CD8-positive, alpha-beta memory T cell (primary cell): Measurements from ENCODE around the gene LCP1. TPM values are rescaled to one million over a fixed set of nuclear protein-coding genes. Genes with fewer than 3 reads are reported as not detected.

Experiments used
- CTCF ChIA-PET: fragments of 350-600 bp; sonication (Branson Sonifier 250); formaldehyde crosslinking; loops from one replicate; lab custom pipeline; 2021; ENCODE audit warnings: antibody characterized with exemption; lab: Charles Lee
- POLR2A ChIA-PET: fragments of 350-600 bp; sonication (Branson Sonifier 250); formaldehyde crosslinking; loops from one replicate; lab custom pipeline; 2021; ENCODE audit warnings: antibody characterized with exemption; lab: Charles Lee
- DNase-seq, 5 donors: peaks; one replicate each; pipeline versions ENCODE4 v3.0.0 to v3.0.0-alpha.2; 2020 to 2022; ENCODE audit warnings: mixed read lengths in 1 of 5
- H3K27ac ChIP-seq: one replicate; pipeline ENCODE4 v1.7.0; 2013; ENCODE audit warnings: low read depth, mild to moderate bottlenecking, low read length, moderate library complexity
- H3K27me3 ChIP-seq: 2 replicates; pipeline ENCODE4 v1.7.0; 2013; ENCODE audit warnings: low read length, mild to moderate bottlenecking; ENCODE audit not compliant: insufficient read depth, poor library complexity, severe bottlenecking
- H3K36me3 ChIP-seq: 2 replicates; pipeline ENCODE4 v1.7.0; 2013; ENCODE audit warnings: mild to moderate bottlenecking, low read length, moderate library complexity; ENCODE audit not compliant: insufficient read depth
- H3K4me1 ChIP-seq: 2 replicates; pipeline ENCODE4 v1.7.0; 2013; ENCODE audit warnings: mild to moderate bottlenecking, low read length, moderate library complexity; ENCODE audit not compliant: insufficient read depth
- H3K4me3 ChIP-seq: 2 replicates; pipeline ENCODE4 v1.7.0; 2013; ENCODE audit warnings: mild to moderate bottlenecking, low read length
- H3K9me3 ChIP-seq: 2 replicates; pipeline ENCODE4 v1.7.0; 2013; ENCODE audit warnings: mild to moderate bottlenecking, low read length
- H3K27ac Mint-ChIP-seq, 8 donors: one replicate each; pipeline ENCODE4 v1.8.0; 2020 to 2021; ENCODE audit warnings: mixed read lengths in 8 of 8, mild to moderate bottlenecking in 6 of 8, inconsistent platforms in 3 of 8, moderate library complexity in 3 of 8
- H3K27me3 Mint-ChIP-seq, 2 donors: one replicate each; pipeline ENCODE4 v1.8.0; 2020 to 2021; ENCODE audit warnings: mixed read lengths in 2 of 2, mild to moderate bottlenecking in 1 of 2, moderate library complexity in 1 of 2
- H3K36me3 Mint-ChIP-seq, 3 donors: one replicate each; pipeline ENCODE4 v1.8.0; 2020 to 2021; ENCODE audit warnings: mixed read lengths in 3 of 3, inconsistent platforms in 1 of 3, mild to moderate bottlenecking in 1 of 3
- H3K4me1 Mint-ChIP-seq, 3 donors: one replicate each; pipeline ENCODE4 v1.8.0; 2020 to 2021; ENCODE audit warnings: mixed read lengths in 3 of 3, inconsistent platforms in 1 of 3, mild to moderate bottlenecking in 1 of 3
- H3K4me3 Mint-ChIP-seq, 7 donors: one replicate each; pipeline ENCODE4 v1.8.0; 2020 to 2021; ENCODE audit warnings: mixed read lengths in 7 of 7, mild to moderate bottlenecking in 6 of 7, moderate library complexity in 4 of 7, inconsistent platforms in 2 of 7
- H3K9me3 Mint-ChIP-seq, 5 donors: one replicate each; pipeline ENCODE4 v1.8.0; 2020 to 2022; ENCODE audit warnings: mixed read lengths in 5 of 5, mild to moderate bottlenecking in 3 of 5, moderate library complexity in 2 of 5, inconsistent platforms in 1 of 5
- polyA plus RNA-seq: library from polyadenylated mRNA; unstranded; fragments of 300-500 nt; fragmentation: Illumina TruSeq; gene quantifications from one replicate; pipeline ENCODE4 v1.2.3, GENCODE V29; 2021
- total RNA-seq, 2 experiments: library from RNA; stranded (reverse); gene quantifications; one replicate each; pipeline ENCODE4 v1.2.3, GENCODE V29; 2021

The LCP1 gene
- total and polyA plus RNA-seq, 3 experiments from 2014 or later: 838 to 1,545 (median 869) TPM

DNA sequence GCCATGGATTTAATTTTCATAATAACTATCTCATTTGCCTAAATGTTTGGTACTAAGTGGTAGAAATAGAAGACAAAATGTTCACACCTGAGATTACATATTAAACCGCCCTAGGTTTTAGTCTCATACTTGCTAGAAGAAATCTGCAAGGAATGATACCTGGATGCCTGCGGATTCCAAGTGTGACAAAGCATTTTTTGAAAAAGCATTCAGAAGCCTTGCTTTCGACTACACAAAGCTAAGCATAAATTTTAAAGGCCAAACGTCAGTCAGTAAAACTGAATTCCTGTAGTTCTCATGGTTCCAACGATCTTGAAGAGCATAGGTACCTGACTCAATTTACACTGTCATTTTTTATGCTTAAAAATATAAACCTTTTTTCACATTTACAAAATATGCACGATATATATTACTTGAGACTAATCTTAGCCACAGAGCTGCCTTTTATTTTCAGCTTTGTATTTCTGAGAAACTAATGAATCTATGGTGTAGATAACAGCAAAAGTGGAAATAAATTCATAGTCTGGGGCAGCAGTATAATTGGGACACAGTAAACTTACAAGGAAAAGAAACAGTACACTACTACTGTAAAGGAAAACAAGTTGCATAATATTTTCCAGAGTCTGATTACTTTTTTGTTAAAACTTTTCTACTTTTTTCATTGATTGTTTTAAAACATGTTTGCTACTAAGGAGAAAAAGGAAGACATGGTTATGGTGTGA, 28.5 kb upstream of the LCP1 start:
- Mint-ChIP-seq H3K4me1 (peaks cover 21 to 45% (median 23%) of the 10 kb centered on the region in 3 donors), H3K27me3 (no peaks in the 10 kb centered on the region), H3K4me3 (peak overlapping the region; percentile 90 to 94 (median 92)), H3K9me3 (no peaks in the 10 kb centered on the region), H3K36me3 (peaks cover 0 to 4% (median 3%) of the 10 kb centered on the region in 3 donors), H3K27ac (peak overlapping the region; percentile 78 to 98 (median 95))
- Histone ChIP-seq H3K27me3 (no peaks in the 10 kb centered on the region), H3K27ac (peak overlapping the region; percentile 90), H3K36me3 (no peaks in the 10 kb centered on the region), H3K4me1 (peaks cover 16% of the 10 kb centered on the region), H3K4me3 (peak overlapping the region; percentile 79), H3K9me3 (no peaks in the 10 kb centered on the region)
- no peak for DNase-seq
- POLR2A ChIA-PET: interaction anchor here (0.6 to 1.6 kb wide), 7 partner anchors 8 to 843 kb away, joined by 3 to 7 read pairs (median 4); partner anchors contain the start of gene ZC3H13
- CTCF ChIA-PET: interaction anchor here (0.7 to 1.9 kb wide), 11 partner anchors 8 to 85 kb away, joined by 3 to 11 read pairs (median 3); no protein-coding TSS in a partner anchor

DNA sequence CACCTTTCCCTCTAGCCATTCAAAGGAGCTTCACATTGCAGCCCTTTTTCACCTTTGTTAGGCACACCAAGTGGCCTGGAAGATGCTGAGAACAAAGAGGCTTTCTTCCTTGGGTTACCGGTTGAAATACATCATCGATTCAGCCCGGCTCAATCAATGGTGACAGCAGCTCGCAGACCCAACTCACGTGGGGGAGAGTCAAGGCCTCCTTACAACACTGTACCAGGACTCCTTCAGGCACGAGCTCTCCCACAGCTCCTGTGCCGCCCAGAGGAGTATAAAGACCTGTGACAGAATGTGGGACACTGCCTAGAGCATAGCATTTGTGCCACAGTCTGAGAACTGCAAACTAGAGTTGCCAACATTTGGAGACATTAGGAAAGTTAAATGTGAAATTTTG, 25.9 kb upstream of the LCP1 start:
- no peak for DNase-seq
- Mint-ChIP-seq H3K36me3 (peaks cover 0 to 4% (median 0%) of the 10 kb centered on the region in 3 donors), H3K4me1 (peaks cover 26 to 56% (median 34%) of the 10 kb centered on the region in 3 donors), H3K27me3 (no peaks in the 10 kb centered on the region), H3K9me3 (no peaks in the 10 kb centered on the region), H3K4me3 (no peak overlapping the region), H3K27ac (peak overlapping the region in 1 of 8 donors; percentile 34)
- Histone ChIP-seq H3K4me3 (no peak overlapping the region), H3K4me1 (peaks cover 18% of the 10 kb centered on the region), H3K9me3 (no peaks in the 10 kb centered on the region), H3K36me3 (no peaks in the 10 kb centered on the region), H3K27me3 (no peaks in the 10 kb centered on the region), H3K27ac (no peak overlapping the region)
- CTCF ChIA-PET: interaction anchor here (1.8 kb wide), 1 partner anchor 47 kb away, joined by 6 read pairs; no protein-coding TSS in a partner anchor
- POLR2A ChIA-PET: interaction anchor here (0.6 to 1.0 kb wide), 2 partner anchors 82 to 153 kb away, joined by 3 to 7 read pairs; no protein-coding TSS in a partner anchor

DNA sequence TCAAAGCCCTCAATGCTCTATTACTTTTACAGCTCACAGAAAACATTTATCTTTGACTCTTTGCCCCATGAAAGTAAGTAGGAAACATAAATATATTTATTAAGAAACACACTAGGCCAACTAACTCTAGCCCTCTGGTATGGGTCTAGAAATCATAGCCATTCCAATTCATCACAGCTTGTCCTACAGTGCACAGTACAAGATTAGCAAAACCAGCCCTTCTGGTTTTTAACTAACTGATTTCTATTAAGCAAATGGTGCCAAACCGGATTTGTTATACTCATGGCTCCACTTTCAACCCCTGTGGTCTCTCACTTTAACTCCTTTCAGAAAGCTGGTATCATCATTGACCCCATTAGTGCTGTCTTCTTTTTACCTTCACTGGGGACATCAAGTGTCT, 24.2 kb upstream of the LCP1 start:
- H3K4me1 Mint-ChIP-seq: peaks cover 31 to 61% (median 37%) of the 10 kb centered on the region in 3 donors
- Histone ChIP-seq H3K4me1 (peaks cover 28% of the 10 kb centered on the region), H3K4me3 (no peak overlapping the region), H3K27me3 (no peaks in the 10 kb centered on the region), H3K27ac (no peak overlapping the region), H3K9me3 (no peaks in the 10 kb centered on the region), H3K36me3 (no peaks in the 10 kb centered on the region)
- peak overlapping the region in 5 of 8 donors; percentile 13 to 70 (median 42) for H3K27ac Mint-ChIP-seq
- no peaks in the 10 kb centered on the region for H3K9me3 Mint-ChIP-seq
- peaks cover 0 to 1% (median 0%) of the 10 kb centered on the region in 3 donors for H3K36me3 Mint-ChIP-seq
- no peak overlapping the region for H3K4me3 Mint-ChIP-seq
- CTCF ChIA-PET: no interaction called here
- H3K27me3 Mint-ChIP-seq: no peaks in the 10 kb centered on the region
- DNase-seq: no peak
- POLR2A ChIA-PET: no interaction called here

DNA sequence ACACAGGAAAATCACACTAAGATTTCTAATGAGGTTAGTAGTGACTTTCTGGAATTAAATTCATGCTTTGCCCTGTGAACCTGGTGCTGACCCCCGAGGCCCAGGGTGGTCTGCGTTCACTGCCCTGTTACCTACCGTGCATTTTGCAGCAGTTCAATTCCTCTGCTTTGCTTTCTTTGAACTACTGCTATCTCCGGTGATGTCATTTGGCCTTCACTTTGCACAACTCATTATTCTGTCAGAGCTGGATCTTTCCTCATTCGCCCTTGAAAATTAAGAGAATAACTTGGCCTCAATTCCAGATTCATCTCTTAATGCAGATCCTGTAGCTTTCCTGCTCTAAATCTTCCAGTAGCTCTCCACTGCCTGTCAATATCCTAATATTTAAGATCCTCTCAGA, 21.0 kb upstream of the LCP1 start:
- H3K4me1 Mint-ChIP-seq: peaks cover 32 to 63% (median 42%) of the 10 kb centered on the region in 3 donors
- H3K4me3 ChIP-seq: no peak overlapping the region
- POLR2A ChIA-PET: interaction anchor here (1.1 kb wide), 1 partner anchor 21 kb away, joined by 8 read pairs; the partner anchor contains the start of gene LCP1
- peak overlapping the region in 7 of 8 donors; percentile 14 to 77 (median 36) for H3K27ac Mint-ChIP-seq
- H3K27me3 Mint-ChIP-seq: no peaks in the 10 kb centered on the region
- no peak overlapping the region for H3K27ac ChIP-seq
- no peaks in the 10 kb centered on the region for H3K9me3 Mint-ChIP-seq
- no peaks in the 10 kb centered on the region for H3K27me3 ChIP-seq
- no peak for DNase-seq
- H3K4me3 Mint-ChIP-seq: peak overlapping the region in 1 of 7 donors; percentile 4
- CTCF ChIA-PET: interaction anchor here (0.8 to 3.0 kb wide), 8 partner anchors 8 to 119 kb away, joined by 3 to 8 read pairs (median 4); partner anchors contain the start of gene LCP1
- H3K4me1 ChIP-seq: peaks cover 34% of the 10 kb centered on the region
- H3K36me3 ChIP-seq: no peaks in the 10 kb centered on the region
- H3K9me3 ChIP-seq: no peaks in the 10 kb centered on the region
- H3K36me3 Mint-ChIP-seq: no peaks in the 10 kb centered on the region

DNA sequence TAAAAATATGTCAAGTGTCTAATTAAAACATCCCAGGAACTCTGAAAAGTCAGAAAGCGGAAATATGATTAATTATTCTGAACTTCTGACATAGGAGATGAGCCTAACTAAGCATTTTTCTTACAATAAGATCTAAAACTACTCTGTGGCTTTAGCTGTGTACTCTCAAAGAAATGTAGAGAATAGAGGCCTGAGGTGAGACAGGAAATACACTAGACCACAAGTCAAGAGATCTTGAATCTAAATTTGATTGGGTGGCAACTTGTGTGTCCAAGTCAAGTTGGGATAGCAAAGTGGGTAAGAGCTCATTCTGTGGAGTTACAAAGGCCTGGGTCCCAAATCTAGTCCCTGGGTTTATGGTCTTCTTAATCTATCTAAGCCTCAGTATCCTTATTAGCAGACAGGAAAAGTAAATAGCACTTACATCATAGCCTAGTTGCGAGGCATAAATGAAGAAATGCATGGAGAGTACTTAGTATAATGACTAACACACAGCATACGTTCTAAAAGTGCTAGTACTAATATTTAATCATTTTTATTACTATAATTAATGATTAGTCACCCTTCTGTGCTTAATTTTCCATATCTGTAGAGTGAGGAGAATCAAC, 20.3 kb upstream of the LCP1 start:
- peak overlapping the region in 6 of 7 donors; percentile 13 to 62 (median 38) for H3K4me3 Mint-ChIP-seq
- peaks cover 32 to 58% (median 42%) of the 10 kb centered on the region in 3 donors for H3K4me1 Mint-ChIP-seq
- H3K27ac Mint-ChIP-seq: peak overlapping the region; percentile 55 to 88 (median 84)
- H3K4me3 ChIP-seq: no peak overlapping the region
- no peaks in the 10 kb centered on the region for H3K9me3 Mint-ChIP-seq
- no peaks in the 10 kb centered on the region for H3K27me3 ChIP-seq
- no peaks in the 10 kb centered on the region for H3K27me3 Mint-ChIP-seq
- no peaks in the 10 kb centered on the region for H3K36me3 ChIP-seq
- peak in 2 of 5 donors; percentile 28 to 39 for DNase-seq
- no peak overlapping the region for H3K27ac ChIP-seq
- peaks cover 34% of the 10 kb centered on the region for H3K4me1 ChIP-seq
- H3K9me3 ChIP-seq: no peaks in the 10 kb centered on the region
- CTCF ChIA-PET: interaction anchor here (1.1 to 2.0 kb wide), 5 partner anchors 9 to 119 kb away, joined by 3 to 7 read pairs (median 5); partner anchors contain the start of gene LCP1
- POLR2A ChIA-PET: interaction anchor here (0.9 to 1.1 kb wide), 2 partner anchors 9 to 20 kb away, joined by 3 to 8 read pairs; partner anchors contain the start of gene LCP1
- no peaks in the 10 kb centered on the region for H3K36me3 Mint-ChIP-seq

DNA sequence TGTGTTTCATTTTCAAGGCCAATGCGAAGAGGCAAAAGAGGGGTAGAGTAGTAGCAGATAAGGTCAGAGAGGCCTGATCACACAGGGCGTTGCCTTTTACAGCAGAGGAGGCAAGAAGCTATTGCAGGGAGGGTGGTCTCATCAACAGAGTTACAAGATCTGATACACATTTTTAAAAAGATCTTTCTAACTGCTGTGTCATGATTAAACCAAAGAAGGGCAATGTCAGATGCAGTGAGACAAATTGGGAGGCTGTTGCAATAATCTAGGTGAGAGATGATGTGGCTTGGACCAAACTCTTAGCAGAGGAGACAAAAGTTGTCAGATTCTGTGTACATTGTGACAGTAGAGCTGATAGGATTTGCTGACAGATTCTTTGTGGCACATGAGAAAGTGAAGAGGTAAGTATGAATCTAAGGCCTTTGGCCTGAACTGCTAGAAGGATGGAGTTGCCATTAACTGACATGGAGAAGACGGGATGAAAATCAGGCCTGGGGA, 16.8 kb upstream of the LCP1 start:
- POLR2A ChIA-PET: interaction anchor here (1.2 to 2.0 kb wide), 2 partner anchors 12 to 13 kb away, joined by 7 read pairs; no protein-coding TSS in a partner anchor
- Mint-ChIP-seq H3K4me3 (no peak overlapping the region), H3K27ac (no peak overlapping the region), H3K9me3 (no peaks in the 10 kb centered on the region), H3K36me3 (peaks cover 0 to 2% (median 0%) of the 10 kb centered on the region in 3 donors), H3K27me3 (no peaks in the 10 kb centered on the region), H3K4me1 (peaks cover 29 to 41% (median 35%) of the 10 kb centered on the region in 3 donors)
- Histone ChIP-seq H3K4me3 (no peak overlapping the region), H3K4me1 (peaks cover 34% of the 10 kb centered on the region), H3K27me3 (no peaks in the 10 kb centered on the region), H3K36me3 (no peaks in the 10 kb centered on the region), H3K9me3 (no peaks in the 10 kb centered on the region), H3K27ac (no peak overlapping the region)
- DNase-seq: no peak
- CTCF ChIA-PET: interaction anchor here (0.7 to 1.5 kb wide), 2 partner anchors 12 to 72 kb away, joined by 3 read pairs; no protein-coding TSS in a partner anchor

DNA sequence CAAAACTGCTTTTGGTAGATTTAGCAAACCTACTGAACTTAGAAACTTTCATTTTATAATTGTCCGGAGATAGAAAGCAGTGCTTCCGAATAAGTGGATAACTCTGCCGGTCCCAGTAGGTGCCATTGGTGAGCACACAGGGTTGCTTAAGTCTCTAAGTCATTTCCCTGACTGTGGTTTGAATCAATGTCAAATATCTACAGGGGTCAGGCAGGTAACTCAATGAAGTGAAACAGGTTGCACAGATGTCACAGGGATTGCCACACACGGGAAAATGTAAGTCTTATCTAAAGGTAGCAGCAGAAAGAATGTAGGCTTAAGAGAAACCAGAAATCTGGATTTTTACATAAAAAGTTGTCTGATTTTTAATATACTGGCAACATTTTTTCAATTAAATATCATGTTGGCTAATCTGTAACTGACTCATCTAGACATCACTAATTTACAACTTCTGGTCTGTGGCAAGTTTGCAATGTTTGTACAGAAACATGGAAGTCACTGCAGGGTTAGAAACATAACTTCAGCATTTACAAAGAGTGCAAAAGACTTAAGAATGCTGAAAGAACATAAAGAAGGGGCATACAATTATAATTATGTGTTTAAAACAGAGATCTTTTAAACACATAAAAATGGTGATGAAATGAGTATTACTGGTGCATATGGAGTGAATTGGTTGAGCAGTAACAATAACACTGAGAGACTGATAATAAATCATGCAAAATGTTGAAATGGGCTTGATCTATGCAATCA, 15.5 kb upstream of the LCP1 start:
- no peak for DNase-seq
- Mint-ChIP-seq H3K9me3 (no peaks in the 10 kb centered on the region), H3K27ac (no peak overlapping the region), H3K36me3 (peaks cover 0 to 2% (median 0%) of the 10 kb centered on the region in 3 donors), H3K27me3 (no peaks in the 10 kb centered on the region), H3K4me3 (no peak overlapping the region), H3K4me1 (peaks cover 20 to 28% (median 23%) of the 10 kb centered on the region in 3 donors)
- Histone ChIP-seq H3K4me3 (no peak overlapping the region), H3K4me1 (peaks cover 29% of the 10 kb centered on the region), H3K27ac (no peak overlapping the region), H3K36me3 (no peaks in the 10 kb centered on the region), H3K9me3 (no peaks in the 10 kb centered on the region), H3K27me3 (no peaks in the 10 kb centered on the region)
- CTCF ChIA-PET: no interaction called here
- POLR2A ChIA-PET: no interaction called here
